Uterus (tissue), 2 donors: ENCODE data around the gene LIMCH1.

ENCODE experiments used
- CTCF ChIP-seq, 4 experiments: fragments of 200-600 bp in 2 of 4; fragments of 450-650 bp in 2 of 4; sonication (generic) in 2 of 4; IDR thresholded peaks; one replicate each; pipeline ENCODE4 v1.5.1; 2016 to 2019; ENCODE audit warnings: antibody characterized with exemption in 4 of 4, mild to moderate bottlenecking in 2 of 4, moderate library complexity in 1 of 4
- POLR2A ChIP-seq, 2 donors: fragments of 450-650 bp; IDR thresholded peaks; one replicate each; pipeline ENCODE4 v1.6.1; 2016; ENCODE audit warnings: antibody characterized with exemption in 2 of 2, mild to moderate bottlenecking in 1 of 2, moderate library complexity in 1 of 2

- TF ChIP-seq CTCF (IDR thresholded peaks at IDR 0.05) (no peak), POLR2A (IDR thresholded peaks at IDR 0.05) (no peak)
Observed at GRCh38 chr4:41644915-41645295, 106.9 kb downstream of the LIMCH1 start.
